ENCODE measurements around the gene MORC4.
A peak's percentile ranks its signal among the peaks of the same experiment; 100 is the strongest.

Gene MORC4

DNA sequence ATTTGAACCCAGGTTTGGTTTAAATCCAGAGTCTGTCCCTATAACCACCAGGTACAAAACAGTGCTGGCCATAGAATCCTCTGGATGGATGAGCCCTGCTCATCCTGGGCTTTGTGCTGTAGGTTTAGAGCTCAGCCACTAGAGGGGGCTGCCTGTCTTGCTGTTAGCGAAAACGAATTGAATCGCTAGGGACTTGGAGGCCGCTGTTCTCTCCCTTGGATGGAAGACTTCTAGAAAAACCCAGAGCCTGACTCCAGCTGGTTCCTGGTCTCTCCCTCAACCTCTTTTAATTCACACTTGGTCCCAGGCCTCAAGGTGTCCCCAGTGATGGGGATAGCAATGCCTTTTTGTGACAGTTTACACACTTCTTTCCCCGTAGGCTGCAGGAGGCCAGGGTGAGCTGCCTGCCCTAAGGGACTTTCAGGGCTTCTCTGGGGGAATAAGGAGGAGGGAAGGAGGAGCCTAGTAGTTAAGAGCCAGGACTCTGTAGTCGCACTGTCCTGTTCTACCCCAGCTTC is 105.6 kb downstream of the MORC4 start:
- H3K27ac ChIP-seq = no peak overlapping the region
- TF ChIP-seq, protein P1, sequence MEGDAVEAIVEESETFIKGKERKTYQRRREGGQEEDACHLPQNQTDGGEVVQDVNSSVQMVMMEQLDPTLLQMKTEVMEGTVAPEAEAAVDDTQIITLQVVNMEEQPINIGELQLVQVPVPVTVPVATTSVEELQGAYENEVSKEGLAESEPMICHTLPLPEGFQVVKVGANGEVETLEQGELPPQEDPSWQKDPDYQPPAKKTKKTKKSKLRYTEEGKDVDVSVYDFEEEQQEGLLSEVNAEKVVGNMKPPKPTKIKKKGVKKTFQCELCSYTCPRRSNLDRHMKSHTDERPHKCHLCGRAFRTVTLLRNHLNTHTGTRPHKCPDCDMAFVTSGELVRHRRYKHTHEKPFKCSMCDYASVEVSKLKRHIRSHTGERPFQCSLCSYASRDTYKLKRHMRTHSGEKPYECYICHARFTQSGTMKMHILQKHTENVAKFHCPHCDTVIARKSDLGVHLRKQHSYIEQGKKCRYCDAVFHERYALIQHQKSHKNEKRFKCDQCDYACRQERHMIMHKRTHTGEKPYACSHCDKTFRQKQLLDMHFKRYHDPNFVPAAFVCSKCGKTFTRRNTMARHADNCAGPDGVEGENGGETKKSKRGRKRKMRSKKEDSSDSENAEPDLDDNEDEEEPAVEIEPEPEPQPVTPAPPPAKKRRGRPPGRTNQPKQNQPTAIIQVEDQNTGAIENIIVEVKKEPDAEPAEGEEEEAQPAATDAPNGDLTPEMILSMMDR (IDR thresholded peaks at IDR 0.05; ENCODE audit: low read depth, low read length) = peak; percentile 91
- H3K9me3 ChIP-seq (ENCODE audit: severe bottlenecking) = no peaks in the 10 kb centered on the region
- H3K4me3 ChIP-seq (ENCODE audit: low read depth, low read length) = no peak overlapping the region
- no peaks in the 10 kb centered on the region for H3K36me3 ChIP-seq
- peaks cover 48% of the 10 kb centered on the region for H3K27me3 ChIP-seq (ENCODE audit: insufficient read depth, low read depth, severe bottlenecking)
- DNase-seq = peak; percentile 68

DNA sequence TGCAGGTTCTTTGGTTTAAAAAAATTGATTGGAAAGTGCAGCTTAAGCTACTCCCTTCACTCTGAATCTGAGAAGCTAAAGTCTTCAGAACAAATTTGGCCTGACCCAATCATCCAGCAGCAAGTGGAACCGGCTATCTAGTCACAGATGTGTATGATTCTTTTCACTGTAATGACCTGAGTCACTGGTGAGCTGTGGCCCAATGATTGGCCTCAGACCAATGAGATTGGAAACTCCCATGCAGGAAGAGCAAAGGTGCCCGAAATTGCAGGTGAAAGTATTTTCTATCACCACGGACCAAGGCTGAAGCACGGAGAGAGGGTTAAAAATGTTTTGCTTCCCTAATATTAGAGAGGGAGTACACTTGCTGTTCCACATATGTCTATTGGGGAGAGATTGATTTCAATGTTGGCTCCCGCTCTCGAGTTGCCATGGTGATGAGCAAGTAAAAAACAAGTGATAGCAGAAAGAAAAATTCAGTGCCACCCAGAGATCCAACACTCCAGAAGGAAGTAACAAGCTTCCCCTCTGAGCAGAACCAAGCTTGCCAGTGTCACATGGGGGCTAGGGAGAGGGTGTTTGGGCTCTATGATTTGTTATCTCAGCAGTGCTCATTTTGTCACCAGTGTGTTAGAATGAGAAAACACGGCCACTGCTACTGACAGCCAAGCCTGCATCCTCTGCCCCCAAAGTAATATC is 108.1 kb downstream of the MORC4 start:
- Histone ChIP-seq H3K4me3 (ENCODE audit: low read depth, low read length) (no peak overlapping the region), H3K27me3 (ENCODE audit: insufficient read depth, low read depth, severe bottlenecking) (peaks cover 54% of the 10 kb centered on the region), H3K9me3 (ENCODE audit: severe bottlenecking) (no peaks in the 10 kb centered on the region), H3K36me3 (no peaks in the 10 kb centered on the region), H3K27ac (no peak overlapping the region)
- TF ChIP-seq, protein P1 (IDR thresholded peaks at IDR 0.05; ENCODE audit: low read depth, low read length) = no peak
- DNase-seq = no peak
